Gastrocnemius medialis (tissue), 4 donors: ENCODE results near the gene BMP7. TPM values are rescaled to one million over a fixed set of nuclear protein-coding genes. Genes with fewer than 3 reads are reported as not detected.

Experiments
- ATAC-seq, 2 donors: fragments of 150-250 bp; one replicate each; pipeline ENCODE4 v1.9.1; 2016
- DNase-seq, 2 donors: peaks; one replicate each; pipeline ENCODE4 v3.0.0-alpha.2; 2019
- H3K27ac ChIP-seq, 4 donors: fragments of 200-600 bp; sonication (generic); 1 replicate in 1 of 4; 2 replicates in 3 of 4; pipeline ENCODE4 v1.5.1; 2016 to 2018; ENCODE audit warnings: mild to moderate bottlenecking in 2 of 4, moderate library complexity in 1 of 4
- H3K27me3 ChIP-seq, 3 donors: fragments of 200-600 bp; sonication (generic) in 2 of 3; 1 replicate in 1 of 3; 2 replicates in 2 of 3; pipeline versions ENCODE4 v1.5.1 to v1.6.0; 2016 to 2019; ENCODE audit warnings: mild to moderate bottlenecking in 1 of 3, moderate library complexity in 1 of 3
- H3K36me3 ChIP-seq, 2 donors: fragments of 200-600 bp; sonication (generic) in 1 of 2; one replicate each; pipeline ENCODE4 v1.5.1; 2017 to 2018
- H3K4me1 ChIP-seq, 2 donors: fragments of 200-600 bp; sonication (generic) in 1 of 2; one replicate each; pipeline ENCODE4 v1.5.1; 2016 to 2017; ENCODE audit warnings: mild to moderate bottlenecking in 2 of 2
- H3K4me3 ChIP-seq, 4 donors: fragments of 200-600 bp; sonication (generic) in 3 of 4; 1 replicate in 1 of 4; 2 replicates in 3 of 4; pipeline ENCODE4 v1.5.1; 2016 to 2019; ENCODE audit warnings: mild to moderate bottlenecking in 2 of 4
- H3K9me3 ChIP-seq, 3 donors: fragments of 200-600 bp; sonication (generic) in 2 of 3; 1 replicate in 1 of 3; 2 replicates in 2 of 3; pipeline ENCODE4 v1.5.1; 2016 to 2019
- POLR2A ChIP-seq, 2 donors: fragments of 450-650 bp; IDR thresholded peaks; one replicate each; pipeline ENCODE4 v1.6.1; 2017; ENCODE audit warnings: antibody characterized with exemption in 2 of 2, mild to moderate bottlenecking in 2 of 2, moderate library complexity in 2 of 2
- in situ Hi-C, 4 donors: fragments of 200-750 bp; cut with MboI; loops; one replicate each; pipeline versions ENCODE4 v1.15.0 to v1.8.0; 2017; ENCODE audit warnings: low sequenced_read_pairs in 4 of 4
- intact Hi-C: fragments of 100-400 bp; cut with DNase I; formaldehyde crosslinking; loops from one replicate; pipeline ENCODE4 v1.15.1; 2023; ENCODE audit warnings: low total_unique reads
- total RNA-seq, 4 donors: library from RNA; depleted of rRNA; stranded (reverse); fragments of >200 nt; gene quantifications; one replicate each; pipeline versions ENCODE4 v1.1.0 to v1.2.3, GENCODE V29; 2016
- TF ChIP-seq, protein P1 (sequence below), 5 experiments: fragments of 450-650 bp in 3 of 5; fragments of 200-600 bp in 2 of 5; sonication (generic) in 2 of 5; IDR thresholded peaks in 4 of 5; conservative IDR thresholded peaks in 1 of 5; 1 replicate in 4 of 5; 2 replicates in 1 of 5; pipeline ENCODE4 v1.5.1; 2016 to 2019; ENCODE audit warnings: antibody characterized with exemption in 5 of 5, mild to moderate bottlenecking in 3 of 5, moderate library complexity in 3 of 5

The BMP7 gene
- total RNA-seq, 4 donors from 2014 or later: 0.52 TPM; not detected in 3

DNA sequence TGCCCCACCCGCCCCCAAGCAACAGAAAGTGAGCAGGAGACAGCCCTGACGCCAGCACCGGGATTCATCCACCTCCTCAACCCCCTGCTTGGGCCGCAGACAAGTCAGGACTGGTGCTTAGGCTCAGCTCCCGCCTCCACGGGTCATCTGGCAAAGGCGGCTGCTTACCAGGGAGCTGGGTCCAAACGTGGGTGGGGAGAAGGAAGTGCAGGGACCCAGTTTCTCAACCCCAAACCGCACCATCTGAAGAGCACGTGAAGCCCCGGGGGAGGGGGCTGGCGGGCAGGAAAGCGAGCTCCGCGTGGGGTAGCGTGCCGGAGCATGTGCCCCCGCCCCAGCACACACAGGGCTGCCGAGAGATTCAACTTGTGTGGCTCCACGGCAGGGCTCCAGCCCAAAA, 87.2 kb downstream of the BMP7 start:
- TF ChIP-seq POLR2A (IDR thresholded peaks at IDR 0.05): no peak
- TF ChIP-seq, protein P1, sequence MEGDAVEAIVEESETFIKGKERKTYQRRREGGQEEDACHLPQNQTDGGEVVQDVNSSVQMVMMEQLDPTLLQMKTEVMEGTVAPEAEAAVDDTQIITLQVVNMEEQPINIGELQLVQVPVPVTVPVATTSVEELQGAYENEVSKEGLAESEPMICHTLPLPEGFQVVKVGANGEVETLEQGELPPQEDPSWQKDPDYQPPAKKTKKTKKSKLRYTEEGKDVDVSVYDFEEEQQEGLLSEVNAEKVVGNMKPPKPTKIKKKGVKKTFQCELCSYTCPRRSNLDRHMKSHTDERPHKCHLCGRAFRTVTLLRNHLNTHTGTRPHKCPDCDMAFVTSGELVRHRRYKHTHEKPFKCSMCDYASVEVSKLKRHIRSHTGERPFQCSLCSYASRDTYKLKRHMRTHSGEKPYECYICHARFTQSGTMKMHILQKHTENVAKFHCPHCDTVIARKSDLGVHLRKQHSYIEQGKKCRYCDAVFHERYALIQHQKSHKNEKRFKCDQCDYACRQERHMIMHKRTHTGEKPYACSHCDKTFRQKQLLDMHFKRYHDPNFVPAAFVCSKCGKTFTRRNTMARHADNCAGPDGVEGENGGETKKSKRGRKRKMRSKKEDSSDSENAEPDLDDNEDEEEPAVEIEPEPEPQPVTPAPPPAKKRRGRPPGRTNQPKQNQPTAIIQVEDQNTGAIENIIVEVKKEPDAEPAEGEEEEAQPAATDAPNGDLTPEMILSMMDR (IDR thresholded peaks at IDR 0.05 in 4 of 5, conservative IDR thresholded peaks at IDR 0.05 in 1 of 5): no peak
- H3K4me1 ChIP-seq: no peaks in the 10 kb centered on the region
- H3K27ac ChIP-seq: no peak overlapping the region
- no peaks in the 10 kb centered on the region for H3K27me3 ChIP-seq
- H3K4me3 ChIP-seq: no peak overlapping the region
- ATAC-seq: no peak
- no peaks in the 10 kb centered on the region for H3K9me3 ChIP-seq
- H3K36me3 ChIP-seq: no peaks in the 10 kb centered on the region
- DNase-seq: no peak
- intact Hi-C loops: no loop called here
- in situ Hi-C loops: no loop called here

- in situ Hi-C loops (no loop called here), intact Hi-C loops (no loop called here)
- TF ChIP-seq, protein P1 (IDR thresholded peaks at IDR 0.05 in 4 of 5, conservative IDR thresholded peaks at IDR 0.05 in 1 of 5): no peak
- no peak for TF ChIP-seq POLR2A (IDR thresholded peaks at IDR 0.05)
- no peak overlapping the region for H3K4me3 ChIP-seq
- H3K9me3 ChIP-seq: no peaks in the 10 kb centered on the region
- ATAC-seq: no peak
- H3K4me1 ChIP-seq: no peaks in the 10 kb centered on the region
- H3K27me3 ChIP-seq: no peaks in the 10 kb centered on the region
- H3K36me3 ChIP-seq: no peaks in the 10 kb centered on the region
- no peak for DNase-seq
- no peak overlapping the region for H3K27ac ChIP-seq
These were observed 87.8 kb downstream of the BMP7 start for GRCh38 chr20:57178582-57179111.

DNA sequence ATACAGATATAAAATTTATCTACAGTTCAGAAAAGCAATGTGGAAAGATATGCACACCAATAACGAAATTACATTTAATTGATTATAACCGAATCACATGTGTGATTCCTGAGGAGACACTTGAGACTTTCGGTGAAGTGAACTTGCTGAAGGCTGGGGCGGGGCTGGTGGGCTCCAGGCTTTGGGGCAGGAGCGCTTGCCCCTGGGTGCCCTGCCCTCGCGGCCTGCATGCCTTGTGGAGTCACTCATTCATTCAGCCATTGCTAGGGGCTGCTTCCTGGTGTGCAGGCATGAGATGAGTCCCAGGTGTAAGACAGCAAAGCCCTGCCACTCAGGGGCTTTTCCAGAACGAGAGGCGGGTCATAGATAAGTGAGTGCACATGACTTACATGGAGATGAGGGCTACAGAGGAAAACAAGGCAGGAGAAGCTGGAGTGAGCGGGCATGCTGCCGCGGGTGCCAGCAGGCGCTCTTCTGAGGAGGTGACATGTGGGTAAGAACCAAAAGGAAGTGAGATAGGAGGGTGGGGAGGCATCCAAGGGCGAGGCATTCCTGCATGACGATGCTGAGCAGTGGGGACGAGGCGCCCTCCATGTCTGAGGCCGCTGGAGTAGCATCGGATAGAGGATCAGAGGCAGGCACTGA, 88.7 kb downstream of the BMP7 start:
- H3K4me3 ChIP-seq: no peak overlapping the region
- no peaks in the 10 kb centered on the region for H3K4me1 ChIP-seq
- no peaks in the 10 kb centered on the region for H3K27me3 ChIP-seq
- in situ Hi-C loops: no loop called here
- intact Hi-C loops: no loop called here
- no peak for ATAC-seq
- no peaks in the 10 kb centered on the region for H3K9me3 ChIP-seq
- H3K27ac ChIP-seq: no peak overlapping the region
- no peaks in the 10 kb centered on the region for H3K36me3 ChIP-seq
- TF ChIP-seq, protein P1 (IDR thresholded peaks at IDR 0.05 in 4 of 5, conservative IDR thresholded peaks at IDR 0.05 in 1 of 5): no peak
- TF ChIP-seq POLR2A (IDR thresholded peaks at IDR 0.05): no peak
- DNase-seq: no peak

DNA sequence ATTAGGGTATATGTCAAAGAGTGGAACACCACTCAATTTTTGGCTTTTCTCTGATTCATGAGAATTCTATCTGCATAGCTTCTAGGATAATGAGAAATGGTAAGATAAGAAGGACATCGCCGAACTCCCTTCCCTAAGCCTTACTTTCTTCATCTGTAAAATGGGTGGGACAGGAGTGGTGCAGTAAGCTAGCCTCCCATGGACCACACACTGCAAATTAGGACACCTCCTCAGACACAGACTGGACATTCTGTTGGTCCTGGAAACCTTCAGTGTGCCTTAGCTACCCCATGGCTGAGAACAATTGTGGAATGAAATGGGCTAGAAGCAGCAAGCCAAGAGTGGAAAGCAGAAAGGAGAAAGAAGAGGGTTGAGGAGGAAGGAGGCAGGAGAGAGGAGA, 89.6 kb downstream of the BMP7 start:
- no peak for ATAC-seq
- H3K4me3 ChIP-seq: no peak overlapping the region
- intact Hi-C loops: no loop called here

More for the DNA sequence above, 89.6 kb downstream of the BMP7 start:
- Histone ChIP-seq H3K27me3 (no peaks in the 10 kb centered on the region), H3K4me1 (no peaks in the 10 kb centered on the region), H3K36me3 (no peaks in the 10 kb centered on the region), H3K27ac (no peak overlapping the region), H3K9me3 (no peaks in the 10 kb centered on the region)
- no peak for DNase-seq
- TF ChIP-seq POLR2A (IDR thresholded peaks at IDR 0.05): no peak
- TF ChIP-seq, protein P1 (IDR thresholded peaks at IDR 0.05 in 4 of 5, conservative IDR thresholded peaks at IDR 0.05 in 1 of 5): no peak
- in situ Hi-C loops: no loop called here
